ENCODE results near the gene MYBPH. TPM values are rescaled to one million over a fixed set of nuclear protein-coding genes. Genes with fewer than 3 reads are reported as not detected.

Gene MYBPH
- total RNA-seq, 2 experiments from 2014 or later: not detected

DNA sequence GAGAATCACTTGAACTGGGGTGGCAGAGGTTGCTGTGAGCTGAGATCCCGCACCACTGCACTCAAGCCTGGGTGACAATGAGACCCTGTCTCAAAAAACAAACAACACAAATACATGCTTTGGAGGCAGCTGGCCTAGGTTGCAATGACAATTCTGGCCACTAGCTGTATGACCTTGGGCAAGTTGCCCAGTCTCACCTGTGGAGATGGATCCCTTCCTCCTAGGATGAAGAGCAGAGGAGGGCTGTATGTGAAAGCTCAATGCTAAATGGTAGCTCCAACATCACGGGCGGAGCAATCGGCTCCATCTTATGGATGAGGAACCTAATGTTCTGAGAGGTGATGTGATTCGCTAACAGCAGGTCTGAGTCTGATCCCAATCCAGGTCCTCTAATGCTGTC lies 27.5 kb downstream of the MYBPH start:
- TF ChIP-seq, protein P1, sequence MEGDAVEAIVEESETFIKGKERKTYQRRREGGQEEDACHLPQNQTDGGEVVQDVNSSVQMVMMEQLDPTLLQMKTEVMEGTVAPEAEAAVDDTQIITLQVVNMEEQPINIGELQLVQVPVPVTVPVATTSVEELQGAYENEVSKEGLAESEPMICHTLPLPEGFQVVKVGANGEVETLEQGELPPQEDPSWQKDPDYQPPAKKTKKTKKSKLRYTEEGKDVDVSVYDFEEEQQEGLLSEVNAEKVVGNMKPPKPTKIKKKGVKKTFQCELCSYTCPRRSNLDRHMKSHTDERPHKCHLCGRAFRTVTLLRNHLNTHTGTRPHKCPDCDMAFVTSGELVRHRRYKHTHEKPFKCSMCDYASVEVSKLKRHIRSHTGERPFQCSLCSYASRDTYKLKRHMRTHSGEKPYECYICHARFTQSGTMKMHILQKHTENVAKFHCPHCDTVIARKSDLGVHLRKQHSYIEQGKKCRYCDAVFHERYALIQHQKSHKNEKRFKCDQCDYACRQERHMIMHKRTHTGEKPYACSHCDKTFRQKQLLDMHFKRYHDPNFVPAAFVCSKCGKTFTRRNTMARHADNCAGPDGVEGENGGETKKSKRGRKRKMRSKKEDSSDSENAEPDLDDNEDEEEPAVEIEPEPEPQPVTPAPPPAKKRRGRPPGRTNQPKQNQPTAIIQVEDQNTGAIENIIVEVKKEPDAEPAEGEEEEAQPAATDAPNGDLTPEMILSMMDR (conservative IDR thresholded peaks at IDR 0.05; ENCODE audit: low read length): peak; percentile 58
- no peak for TF ChIP-seq EZH2phosphoT487 (IDR thresholded peaks at IDR 0.05; ENCODE audit: borderline replicate concordance, low read depth, low read length)
- Histone ChIP-seq H3K4me1 (ENCODE audit: insufficient read depth, low read length, poor library complexity, severe bottlenecking) (no peaks in the 10 kb centered on the region), H3K4me2 (ENCODE audit: low read length) (no peak overlapping the region), H3K9me2 (ENCODE audit: insufficient read depth, low read length) (no peaks in the 10 kb centered on the region), H3K36me3 (ENCODE audit: insufficient read depth, low read length) (no peaks in the 10 kb centered on the region), H3K27ac (ENCODE audit: low read depth, low read length, poor library complexity, severe bottlenecking) (no peak overlapping the region), H2AFZ (ENCODE audit: low read length) (no peak overlapping the region), H3K79me2 (ENCODE audit: insufficient read depth, low read depth, low read length) (no peaks in the 10 kb centered on the region), H3K9me3 (ENCODE audit: low read length) (no peaks in the 10 kb centered on the region), H3K4me3 (ENCODE audit: low read depth, low read length, poor library complexity, severe bottlenecking) (no peak overlapping the region), H4K20me1 (ENCODE audit: insufficient read depth, low read length) (no peaks in the 10 kb centered on the region)
- peak; percentile 16 for DNase-seq (ENCODE audit: low spot score)
- ChIA-PET CTCF (ENCODE audit: unreplicated experiment) (no interaction called here), POLR2A (no interaction called here)
- BruUV-seq (replicated peaks): no TSS peak
- intact Hi-C loops (cut with micrococcal nuclease; ENCODE audit: unreplicated experiment): no loop called here

DNA sequence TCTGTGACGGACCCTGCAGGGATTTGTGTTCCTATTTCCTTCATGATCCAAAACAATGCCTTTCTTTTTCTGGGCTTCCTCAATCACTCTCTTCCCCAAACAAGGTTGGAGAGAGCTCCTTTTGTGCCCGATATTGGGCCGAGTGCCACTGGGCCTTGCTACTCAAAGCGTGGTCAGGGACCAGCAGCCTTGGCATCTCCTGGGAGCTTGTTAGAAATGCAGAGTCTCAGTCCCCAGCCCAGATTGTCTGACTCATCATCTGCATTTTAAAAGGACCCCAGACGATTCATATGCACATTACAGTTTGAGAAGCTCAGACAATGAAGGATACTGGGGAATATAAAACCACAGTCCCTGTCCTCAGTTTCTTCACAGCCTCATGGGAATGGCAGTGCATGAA lies 28.2 kb downstream of the MYBPH start:
- ChIA-PET CTCF (ENCODE audit: unreplicated experiment) (interaction anchor here (0.6 kb wide), 1 partner anchor 19 kb away, joined by 3 read pairs; no protein-coding TSS in a partner anchor), POLR2A (no interaction called here)
- Histone ChIP-seq H4K20me1 (ENCODE audit: insufficient read depth, low read length) (no peaks in the 10 kb centered on the region), H3K27ac (ENCODE audit: low read depth, low read length, poor library complexity, severe bottlenecking) (no peak overlapping the region), H2AFZ (ENCODE audit: low read length) (no peak overlapping the region), H3K36me3 (ENCODE audit: insufficient read depth, low read length) (no peaks in the 10 kb centered on the region), H3K79me2 (ENCODE audit: insufficient read depth, low read depth, low read length) (no peaks in the 10 kb centered on the region), H3K9me2 (ENCODE audit: insufficient read depth, low read length) (no peaks in the 10 kb centered on the region), H3K9me3 (ENCODE audit: low read length) (no peaks in the 10 kb centered on the region), H3K4me1 (ENCODE audit: insufficient read depth, low read length, poor library complexity, severe bottlenecking) (no peaks in the 10 kb centered on the region), H3K4me2 (ENCODE audit: low read length) (no peak overlapping the region), H3K4me3 (ENCODE audit: low read depth, low read length, poor library complexity, severe bottlenecking) (no peak overlapping the region)
- no TSS peak for BruUV-seq (replicated peaks)
- no peak for TF ChIP-seq EZH2phosphoT487 (IDR thresholded peaks at IDR 0.05; ENCODE audit: borderline replicate concordance, low read depth, low read length)
- TF ChIP-seq, protein P1 (conservative IDR thresholded peaks at IDR 0.05; ENCODE audit: low read length): no peak
- no peak for DNase-seq (ENCODE audit: low spot score)
- intact Hi-C loops (cut with micrococcal nuclease; ENCODE audit: unreplicated experiment): no loop called here

DNA sequence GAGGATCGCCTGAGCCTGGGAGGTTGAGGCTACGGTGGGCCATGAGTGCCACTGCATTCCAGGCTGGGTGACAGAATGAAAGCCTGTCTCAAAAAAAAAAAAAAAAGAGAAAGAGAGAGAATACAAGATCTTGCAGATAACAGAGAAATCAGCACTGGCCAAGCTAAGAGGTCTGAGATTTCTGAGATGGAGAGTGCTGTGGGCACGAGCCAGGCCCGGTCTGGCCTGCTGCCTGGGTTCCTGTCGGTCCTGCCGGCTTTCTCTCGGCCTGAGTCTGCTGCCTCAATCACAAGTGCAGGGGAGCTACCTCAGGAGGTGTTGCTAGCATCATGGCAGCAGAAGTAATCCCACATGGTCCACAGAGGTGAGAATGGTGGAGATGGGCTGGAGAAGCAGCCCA lies 29.1 kb downstream of the MYBPH start:
- DNase-seq (ENCODE audit: low spot score): no peak
- intact Hi-C loops (cut with micrococcal nuclease; ENCODE audit: unreplicated experiment): no loop called here
- no peaks in the 10 kb centered on the region for H3K9me3 ChIP-seq (ENCODE audit: low read length)
- TF ChIP-seq, protein P1 (conservative IDR thresholded peaks at IDR 0.05; ENCODE audit: low read length): no peak
- TF ChIP-seq EZH2phosphoT487 (IDR thresholded peaks at IDR 0.05; ENCODE audit: borderline replicate concordance, low read depth, low read length): no peak
- H3K27ac ChIP-seq (ENCODE audit: low read depth, low read length, poor library complexity, severe bottlenecking): no peak overlapping the region
- CTCF ChIA-PET (ENCODE audit: unreplicated experiment): no interaction called here
- H3K4me3 ChIP-seq (ENCODE audit: low read depth, low read length, poor library complexity, severe bottlenecking): no peak overlapping the region
- no TSS peak for BruUV-seq (replicated peaks)
- no peak overlapping the region for H2AFZ ChIP-seq (ENCODE audit: low read length)
- no peaks in the 10 kb centered on the region for H3K79me2 ChIP-seq (ENCODE audit: insufficient read depth, low read depth, low read length)
- no peaks in the 10 kb centered on the region for H3K4me1 ChIP-seq (ENCODE audit: insufficient read depth, low read length, poor library complexity, severe bottlenecking)
- no peaks in the 10 kb centered on the region for H4K20me1 ChIP-seq (ENCODE audit: insufficient read depth, low read length)
- H3K4me2 ChIP-seq (ENCODE audit: low read length): no peak overlapping the region
- POLR2A ChIA-PET: no interaction called here
- no peaks in the 10 kb centered on the region for H3K36me3 ChIP-seq (ENCODE audit: insufficient read depth, low read length)
- no peaks in the 10 kb centered on the region for H3K9me2 ChIP-seq (ENCODE audit: insufficient read depth, low read length)
